BLaER1 treated with 17β-estradiol and CSF1 and Interleukin-3, amounts not matched to agents 10 nM and 100 nM (cell line): ENCODE measurements around the gene VPS29.
"Not testable (repeated sequence)": the region's sequence is repeated elsewhere in the genome, so short reads cannot be mapped to it uniquely, and the experiment has no call there.

ENCODE experiments used
- H3K27ac ChIP-seq, 11 experiments: shearing (Covaris generic); formaldehyde crosslinking; 2 replicates each; pipeline ENCODE4 v1.8.1; 2022
- H3K27me3 ChIP-seq, 11 experiments: shearing (Covaris generic); formaldehyde crosslinking; 2 replicates each; pipeline ENCODE4 v1.8.1; 2022
- H3K36me3 ChIP-seq, 11 experiments: shearing (Covaris generic); formaldehyde crosslinking; 2 replicates each; pipeline ENCODE4 v1.8.1; 2022
- H3K4me1 ChIP-seq, 10 experiments: shearing (Covaris generic); formaldehyde crosslinking; 2 replicates each; pipeline ENCODE4 v1.8.1; 2022
- H3K4me2 ChIP-seq, 11 experiments: shearing (Covaris generic); formaldehyde crosslinking; 2 replicates each; pipeline ENCODE4 v1.8.1; 2022
- H3K4me3 ChIP-seq, 10 experiments: shearing (Covaris generic); formaldehyde crosslinking; 2 replicates each; pipeline ENCODE4 v1.8.1; 2022
- H3K9ac ChIP-seq, 11 experiments: shearing (Covaris generic); formaldehyde crosslinking; 2 replicates each; pipeline ENCODE4 v1.8.1; 2022
- H3K9me3 ChIP-seq, 11 experiments: shearing (Covaris generic); formaldehyde crosslinking; replicated peaks in 1 of 11; 2 replicates each; pipeline ENCODE4 v1.8.1; 2022
- H4K20me1 ChIP-seq, 11 experiments: shearing (Covaris generic); formaldehyde crosslinking; 2 replicates each; pipeline ENCODE4 v1.8.1; 2022
- Cebpa-rat ChIP-seq, 11 experiments: shearing (Covaris generic); IDR thresholded peaks; 2 replicates each; pipeline ENCODE4 v1.8.1; 2022

VPS29 gene

GRCh38 chr12:110532644-110533043 lies 30.7 kb upstream of the VPS29 start:
- peaks cover 0 to 7% (median 0%) of the 10 kb centered on the region in 10 experiments; a peak in 2 of 20 replicates for H3K4me1 ChIP-seq
- no peak overlapping the region for H3K9ac ChIP-seq
- H3K36me3 ChIP-seq = peaks cover 70 to 86% (median 79%) of the 10 kb centered on the region in 11 experiments
- peaks cover 0 to 62% (median 16%) of the 10 kb centered on the region in 11 experiments; a peak in 17 of 22 replicates for H4K20me1 ChIP-seq
- no peak overlapping the region for H3K4me2 ChIP-seq
- no peaks in the 10 kb centered on the region for H3K9me3 ChIP-seq
- H3K27me3 ChIP-seq = no peaks in the 10 kb centered on the region
- no peak overlapping the region for H3K27ac ChIP-seq
- no peak for TF ChIP-seq Cebpa-rat (IDR thresholded peaks at IDR 0.05)
- H3K4me3 ChIP-seq = no peak overlapping the region

GRCh38 chr12:110531741-110532333 lies 29.9 kb upstream of the VPS29 start:
- no peak overlapping the region for H3K9ac ChIP-seq
- no peak overlapping the region for H3K27ac ChIP-seq
- H4K20me1 ChIP-seq = peaks cover 0 to 54% (median 12%) of the 10 kb centered on the region in 11 experiments; a peak in 13 of 22 replicates
- no peaks in the 10 kb centered on the region for H3K9me3 ChIP-seq
- H3K4me3 ChIP-seq = no peak overlapping the region
- no peak overlapping the region for H3K4me2 ChIP-seq
- H3K27me3 ChIP-seq = no peaks in the 10 kb centered on the region
- no peak for TF ChIP-seq Cebpa-rat (IDR thresholded peaks at IDR 0.05)
- peaks cover 62 to 78% (median 71%) of the 10 kb centered on the region in 11 experiments for H3K36me3 ChIP-seq
- peaks cover 0 to 7% (median 0%) of the 10 kb centered on the region in 10 experiments; a peak in 2 of 20 replicates for H3K4me1 ChIP-seq

- Histone ChIP-seq H3K4me1 (peaks cover 0 to 7% (median 0%) of the 10 kb centered on the region in 10 experiments; a peak in 2 of 20 replicates), H4K20me1 (peaks cover 0 to 41% (median 8%) of the 10 kb centered on the region in 11 experiments; a peak in 10 of 22 replicates), H3K27me3 (no peaks in the 10 kb centered on the region), H3K4me3 (no peak overlapping the region), H3K9ac (no peak overlapping the region), H3K36me3 (peaks cover 50 to 65% (median 58%) of the 10 kb centered on the region in 11 experiments), H3K27ac (no peak overlapping the region), H3K4me2 (no peak overlapping the region), H3K9me3 (no peaks in the 10 kb centered on the region)
- no peak for TF ChIP-seq Cebpa-rat (IDR thresholded peaks at IDR 0.05)
Measured at GRCh38 chr12:110530511-110530910, 28.6 kb upstream of the VPS29 start.

GRCh38 chr12:110528277-110528839 lies 26.4 kb upstream of the VPS29 start:
- Histone ChIP-seq H3K9ac (no peak overlapping the region), H4K20me1 (peaks cover 0 to 21% (median 4%) of the 10 kb centered on the region in 11 experiments; a peak in 7 of 22 replicates), H3K4me3 (no peak overlapping the region), H3K4me1 (peaks cover 0 to 7% (median 0%) of the 10 kb centered on the region in 10 experiments; a peak in 2 of 20 replicates), H3K27me3 (no peaks in the 10 kb centered on the region), H3K27ac (no peak overlapping the region), H3K9me3 (no peaks in the 10 kb centered on the region), H3K36me3 (peaks cover 30 to 43% (median 38%) of the 10 kb centered on the region in 11 experiments; a peak in 21 of 22 replicates), H3K4me2 (no peak overlapping the region)
- TF ChIP-seq Cebpa-rat (IDR thresholded peaks at IDR 0.05) = no peak

GRCh38 chr12:110520876-110521712 lies 19.2 kb upstream of the VPS29 start:
- H3K27ac ChIP-seq, H3K9me3 ChIP-seq, H3K4me1 ChIP-seq, H3K36me3 ChIP-seq, H4K20me1 ChIP-seq, H3K4me3 ChIP-seq, H3K4me2 ChIP-seq, H3K27me3 ChIP-seq: not testable (repeated sequence)
- 0 out of 22 replicates have a peak overlapping the region, but pooled peaks of 1 of the 11 experiments have one; percentile 38 for H3K9ac ChIP-seq

GRCh38 chr12:110518014-110518413 lies 16.1 kb upstream of the VPS29 start:
- not testable (repeated sequence) for H3K9me3 ChIP-seq, H3K4me3 ChIP-seq, H3K4me2 ChIP-seq, H3K27me3 ChIP-seq, H3K9ac ChIP-seq, H3K27ac ChIP-seq, H3K36me3 ChIP-seq, H4K20me1 ChIP-seq
- peaks cover 4 to 15% (median 9%) of the 10 kb centered on the region in 10 experiments; a peak in 19 of 20 replicates for H3K4me1 ChIP-seq

- no peak overlapping the region for H3K4me2 ChIP-seq
- no peaks in the 10 kb centered on the region for H4K20me1 ChIP-seq
- H3K9me3 ChIP-seq = no peaks in the 10 kb centered on the region
- no peak overlapping the region for H3K27ac ChIP-seq
- no peak overlapping the region for H3K9ac ChIP-seq
- H3K27me3 ChIP-seq = no peaks in the 10 kb centered on the region
- peaks cover 4 to 15% (median 9%) of the 10 kb centered on the region in 10 experiments; a peak in 19 of 20 replicates for H3K4me1 ChIP-seq
- no peaks in the 10 kb centered on the region for H3K36me3 ChIP-seq
- H3K4me3 ChIP-seq = no peak overlapping the region
- TF ChIP-seq Cebpa-rat (IDR thresholded peaks at IDR 0.05) = no peak
Measured at GRCh38 chr12:110516995-110517394, 15.1 kb upstream of the VPS29 start.

- Histone ChIP-seq H3K4me2 (peak overlapping the region in 1 of 11 experiments; percentile 79; a peak in 1 of 22 replicates), H3K27me3 (no peaks in the 10 kb centered on the region), H4K20me1 (no peaks in the 10 kb centered on the region), H3K9ac (no peak overlapping the region), H3K9me3 (no peaks in the 10 kb centered on the region), H3K27ac (no peak overlapping the region), H3K4me3 (no peak overlapping the region), H3K4me1 (peaks cover 4 to 15% (median 9%) of the 10 kb centered on the region in 10 experiments; a peak in 19 of 20 replicates), H3K36me3 (no peaks in the 10 kb centered on the region)
- TF ChIP-seq Cebpa-rat (IDR thresholded peaks at IDR 0.05) = no peak
Measured at GRCh38 chr12:110514363-110514762, 12.5 kb upstream of the VPS29 start.

- H3K4me2 ChIP-seq = peak overlapping the region in 9 of 11 experiments; percentile 5 to 85 (median 58); a peak in 15 of 22 replicates
- H3K36me3 ChIP-seq = no peaks in the 10 kb centered on the region
- no peak overlapping the region for H3K4me3 ChIP-seq
- no peaks in the 10 kb centered on the region for H4K20me1 ChIP-seq
- no peaks in the 10 kb centered on the region for H3K27me3 ChIP-seq
- peaks cover 4 to 15% (median 9%) of the 10 kb centered on the region in 10 experiments; a peak in 19 of 20 replicates for H3K4me1 ChIP-seq
- no peak overlapping the region for H3K27ac ChIP-seq
- no peak for TF ChIP-seq Cebpa-rat (IDR thresholded peaks at IDR 0.05)
- H3K9ac ChIP-seq = peak overlapping the region in 3 of 11 experiments; percentile 3 to 21 (median 9); a peak in 1 of 22 replicates
- H3K9me3 ChIP-seq = no peaks in the 10 kb centered on the region
Measured at GRCh38 chr12:110513842-110514241, 11.9 kb upstream of the VPS29 start.
